ENCODE measurements around the gene KLRF2. TPM values are rescaled to one million over a fixed set of nuclear protein-coding genes. Genes with fewer than 3 reads are reported as not detected.

Gene KLRF2, protein sequence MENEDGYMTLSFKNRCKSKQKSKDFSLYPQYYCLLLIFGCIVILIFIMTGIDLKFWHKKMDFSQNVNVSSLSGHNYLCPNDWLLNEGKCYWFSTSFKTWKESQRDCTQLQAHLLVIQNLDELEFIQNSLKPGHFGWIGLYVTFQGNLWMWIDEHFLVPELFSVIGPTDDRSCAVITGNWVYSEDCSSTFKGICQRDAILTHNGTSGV
- polyA plus RNA-seq (2012; rRNA removed) = not detected in 2 replicates
- polyA plus RNA-seq (2012; cell fraction: cytosol; rRNA removed) = not detected in 2 replicates
- not detected in 2 replicates for polyA plus RNA-seq (2012; cell fraction: nucleus; rRNA removed)

- no peaks in the 10 kb centered on the region for H3K9me2 ChIP-seq
- H3K36me3 ChIP-seq (replicated peaks in 1 of 2; ENCODE audit: control insufficient read depth in 1 of 2, insufficient read depth in 2 of 2, low read length in 1 of 2) = no peaks in the 10 kb centered on the region
- H3K9me3 ChIP-seq = no peaks in the 10 kb centered on the region
- TF ChIP-seq MAX (IDR thresholded peaks at IDR 0.05; ENCODE audit: low read depth) = no peak
- TF ChIP-seq EP300 (IDR thresholded peaks at IDR 0.05; ENCODE audit: borderline replicate concordance in 1 of 2, low read depth in 1 of 2, low read length in 1 of 2) = no peak
- TF ChIP-seq SMC3 (IDR thresholded peaks at IDR 0.05; ENCODE audit: low read depth, low read length) = no peak
- no peak for TF ChIP-seq NFIC (IDR thresholded peaks at IDR 0.05; ENCODE audit: borderline replicate concordance)
- TF ChIP-seq MXI1 (IDR thresholded peaks at IDR 0.05; ENCODE audit: low read depth, low read length) = no peak
- TF ChIP-seq FOXJ3 (CRISPR knock-in tag; IDR thresholded peaks at IDR 0.05) = no peak
- TF ChIP-seq IRF3 (IDR thresholded peaks at IDR 0.05; ENCODE audit: low read depth, low read length) = no peak
- no peak for TF ChIP-seq GABPA (IDR thresholded peaks at IDR 0.05; ENCODE audit: low read depth)
- TF ChIP-seq TAF1 (IDR thresholded peaks at IDR 0.05; ENCODE audit: borderline replicate concordance, low read depth, low read length) = no peak
- no peak for TF ChIP-seq JUND (IDR thresholded peaks at IDR 0.05)
- no peak for TF ChIP-seq NRF1 (IDR thresholded peaks at IDR 0.05; ENCODE audit: low read depth, low read length)
- TF ChIP-seq YY1 (IDR thresholded peaks at IDR 0.05; ENCODE audit: low read depth) = no peak
- TF ChIP-seq POLR2AphosphoS5 (IDR thresholded peaks at IDR 0.05; ENCODE audit: low read depth, low read length) = no peak
- TF ChIP-seq EZH2phosphoT487 (IDR thresholded peaks at IDR 0.05; ENCODE audit: borderline replicate concordance, low read depth) = no peak
- TF ChIP-seq, protein P1, sequence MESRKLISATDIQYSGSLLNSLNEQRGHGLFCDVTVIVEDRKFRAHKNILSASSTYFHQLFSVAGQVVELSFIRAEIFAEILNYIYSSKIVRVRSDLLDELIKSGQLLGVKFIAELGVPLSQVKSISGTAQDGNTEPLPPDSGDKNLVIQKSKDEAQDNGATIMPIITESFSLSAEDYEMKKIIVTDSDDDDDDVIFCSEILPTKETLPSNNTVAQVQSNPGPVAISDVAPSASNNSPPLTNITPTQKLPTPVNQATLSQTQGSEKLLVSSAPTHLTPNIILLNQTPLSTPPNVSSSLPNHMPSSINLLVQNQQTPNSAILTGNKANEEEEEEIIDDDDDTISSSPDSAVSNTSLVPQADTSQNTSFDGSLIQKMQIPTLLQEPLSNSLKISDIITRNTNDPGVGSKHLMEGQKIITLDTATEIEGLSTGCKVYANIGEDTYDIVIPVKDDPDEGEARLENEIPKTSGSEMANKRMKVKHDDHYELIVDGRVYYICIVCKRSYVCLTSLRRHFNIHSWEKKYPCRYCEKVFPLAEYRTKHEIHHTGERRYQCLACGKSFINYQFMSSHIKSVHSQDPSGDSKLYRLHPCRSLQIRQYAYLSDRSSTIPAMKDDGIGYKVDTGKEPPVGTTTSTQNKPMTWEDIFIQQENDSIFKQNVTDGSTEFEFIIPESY (IDR thresholded peaks at IDR 0.05; ENCODE audit: borderline replicate concordance, low read depth) = no peak
- TF ChIP-seq, protein P2, sequence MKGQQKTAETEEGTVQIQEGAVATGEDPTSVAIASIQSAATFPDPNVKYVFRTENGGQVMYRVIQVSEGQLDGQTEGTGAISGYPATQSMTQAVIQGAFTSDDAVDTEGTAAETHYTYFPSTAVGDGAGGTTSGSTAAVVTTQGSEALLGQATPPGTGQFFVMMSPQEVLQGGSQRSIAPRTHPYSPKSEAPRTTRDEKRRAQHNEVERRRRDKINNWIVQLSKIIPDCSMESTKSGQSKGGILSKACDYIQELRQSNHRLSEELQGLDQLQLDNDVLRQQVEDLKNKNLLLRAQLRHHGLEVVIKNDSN (IDR thresholded peaks at IDR 0.05; ENCODE audit: borderline replicate concordance, low read depth) = no peak
- TF ChIP-seq RFX5 (IDR thresholded peaks at IDR 0.05; ENCODE audit: low read length) = no peak
- no peak for TF ChIP-seq CHD2 (IDR thresholded peaks at IDR 0.05; ENCODE audit: low read length, partially characterized antibody)
- no peak for TF ChIP-seq REST (IDR thresholded peaks at IDR 0.05; ENCODE audit: low read depth, low read length)
- no peaks in the 10 kb centered on the region for H3F3A ChIP-seq (replicated peaks; ENCODE audit: insufficient read depth)
- H4K20me1 ChIP-seq (ENCODE audit: insufficient read depth) = no peaks in the 10 kb centered on the region
- peaks cover 13% of the 10 kb centered on the region; the same call in 1 of the 2 replicates for H3K27me3 ChIP-seq (ENCODE audit: insufficient read depth)
- no peaks in the 10 kb centered on the region for H3K4me1 ChIP-seq (ENCODE audit: control insufficient read depth in 1 of 2, insufficient read depth in 2 of 2, low read depth in 1 of 2, low read length in 1 of 2)
- H3K9ac ChIP-seq = no peak within 1 kb of the TSS
- no peak within 1 kb of the TSS for H3K4me3 ChIP-seq (ENCODE audit: low read depth in 2 of 2, low read length in 1 of 2)
- no peak within 1 kb of the TSS for H2AFZ ChIP-seq (ENCODE audit: low read depth)
- H3K4me2 ChIP-seq = no peak within 1 kb of the TSS
- CTCF ChIA-PET = no interaction called here
- H3K27ac ChIP-seq (ENCODE audit: low read depth in 2 of 2, low read length in 1 of 2) = no peak within 1 kb of the TSS
- no peaks in the 10 kb centered on the region for H3K79me2 ChIP-seq (ENCODE audit: insufficient read depth)
- DNase-seq = no peak
- WGBS (ENCODE audit: low lambda C conversion rate) = 38% methylated on average over 3 of the region's 3 CpGs
- POLR2A ChIA-PET = no interaction called here
Measured at GRCh38 chr12:9881246-9881645, at the start of gene KLRF2. TSS of gene KLRF2 (plus strand) at chr12:9881489. CDS start at chr12:9881596, 107 bp downstream.

Data from SK-N-SH (cell line).